Fibroblast of pulmonary artery (primary cell): ENCODE data around the gene C4orf51.

Source experiments
- DNase-seq: peaks from one replicate; pipeline ENCODE4 v3.0.0-alpha.2; 2010; ENCODE audit warnings: low read depth
- H3K4me3 ChIP-seq: replicated peaks from 2 replicates; pipeline ENCODE4 v1.5.1; 2011; ENCODE audit warnings: low read depth, mild to moderate bottlenecking, control low read depth, low read length, moderate library complexity
- CTCF ChIP-seq: IDR thresholded peaks from 2 replicates; pipeline ENCODE4 v1.5.1; 2011; ENCODE audit warnings: mild to moderate bottlenecking, control low read depth, low read length, inconsistent platforms; ENCODE audit errors: missing control alignments

C4orf51 gene

GRCh38 chr4:145760961-145761929 lies 81.3 kb downstream of the C4orf51 start:
- no peak for DNase-seq
- no peak overlapping the region for H3K4me3 ChIP-seq
- TF ChIP-seq CTCF = no peak

- no peak for TF ChIP-seq CTCF
- no peak for DNase-seq
- no peak overlapping the region for H3K4me3 ChIP-seq
These were observed 82.8 kb downstream of the C4orf51 start for GRCh38 chr4:145762719-145763118.

GRCh38 chr4:145763399-145763798 lies 83.5 kb downstream of the C4orf51 start:
- no peak for DNase-seq
- H3K4me3 ChIP-seq = no peak overlapping the region
- no peak for TF ChIP-seq CTCF

- no peak for TF ChIP-seq CTCF
- DNase-seq = no peak
- H3K4me3 ChIP-seq = no peak overlapping the region
These were observed 86.3 kb downstream of the C4orf51 start for GRCh38 chr4:145766273-145766672.

GRCh38 chr4:145769450-145770037 lies 89.6 kb downstream of the C4orf51 start:
- DNase-seq = no peak
- no peak for TF ChIP-seq CTCF
- no peak overlapping the region for H3K4me3 ChIP-seq

GRCh38 chr4:145770124-145770523 lies 90.2 kb downstream of the C4orf51 start:
- DNase-seq = no peak
- no peak overlapping the region for H3K4me3 ChIP-seq
- no peak for TF ChIP-seq CTCF
